GM12878 (cell line): ENCODE measurements around the gene DAPK2.

ENCODE experiments used
- CTCF ChIP-seq, 3 experiments: IDR thresholded peaks in 2 of 3; conservative IDR thresholded peaks in 1 of 3; 2 replicates each; pipeline ENCODE4 v1.5.1; 2011; ENCODE audit warnings: low read depth in 3 of 3, low read length in 3 of 3, mild to moderate bottlenecking in 3 of 3, control low read depth in 2 of 3, moderate library complexity in 2 of 3, inconsistent platforms in 1 of 3, mixed read lengths in 1 of 3; ENCODE audit not compliant: control insufficient read depth in 2 of 3, insufficient read depth in 1 of 3; ENCODE audit errors: extremely low read depth in 1 of 3
- FOXK2 ChIP-seq: fragments of 450-650 bp; IDR thresholded peaks from 2 replicates; pipeline ENCODE4 v1.6.1; 2017; ENCODE audit warnings: mild to moderate bottlenecking, moderate library complexity
- NFYB ChIP-seq: IDR thresholded peaks from 2 replicates; pipeline ENCODE4 v1.6.1; 2011; ENCODE audit warnings: low read depth, mild to moderate bottlenecking, low read length, improper control_type of control experiment, moderate library complexity; ENCODE audit not compliant: insufficient read depth
- POLR2AphosphoS5 ChIP-seq: IDR thresholded peaks from 2 replicates; pipeline ENCODE4 v1.6.1; 2011; ENCODE audit warnings: mild to moderate bottlenecking, low read length, inconsistent platforms
- RB1 ChIP-seq: fragments of 450-650 bp; formaldehyde crosslinking; IDR thresholded peaks from 2 replicates; pipeline ENCODE4 v1.6.1; 2017; ENCODE audit warnings: mild to moderate bottlenecking, borderline replicate concordance
- RCOR1 ChIP-seq: conservative IDR thresholded peaks from 2 replicates; pipeline ENCODE4 v1.6.1; 2012; ENCODE audit warnings: low read depth, low read length, improper control_type of control experiment
- TAF1 ChIP-seq: IDR thresholded peaks from 2 replicates; pipeline ENCODE4 v1.6.1; 2011; ENCODE audit warnings: mild to moderate bottlenecking, low read depth, low read length, borderline replicate concordance
- WRNIP1 ChIP-seq: IDR thresholded peaks from 2 replicates; pipeline ENCODE4 v1.6.1; 2011; ENCODE audit warnings: low read depth, low read length, improper control_type of control experiment, borderline replicate concordance

GRCh38 chr15:64014995-64015394, 31.3 kb downstream of the DAPK2 start:
- TF ChIP-seq POLR2AphosphoS5 (no peak), TAF1 (no peak), NFYB (no peak), WRNIP1 (no peak), RCOR1 (no peak), CTCF (IDR thresholded peaks at IDR 0.05 in 2 of 3, conservative IDR thresholded peaks at IDR 0.05 in 1 of 3; ENCODE audit: control insufficient read depth in 2 of 3, extremely low read depth in 1 of 3, insufficient read depth in 1 of 3, low read depth in 3 of 3, low read length in 3 of 3) (no peak), FOXK2 (no peak), RB1 (no peak)
